Fibroblast of lung (primary cell): ENCODE results near the gene NLGN1. TPM values are rescaled to one million over a fixed set of nuclear protein-coding genes. Genes with fewer than 3 reads are reported as not detected.

ENCODE experiments used
- DNase-seq, 2 donors: peaks; one replicate each; pipeline versions ENCODE4 v3.0.0 to v3.0.0-alpha.2; 2010; ENCODE audit warnings: low read depth in 2 of 2
- H2AFZ ChIP-seq: 2 replicates; pipeline ENCODE4 v1.5.1; 2012; ENCODE audit warnings: low read length, control low read depth, inconsistent platforms
- H3K27ac ChIP-seq: 2 replicates; pipeline ENCODE4 v1.5.1; 2011; ENCODE audit warnings: low read length, control low read depth; ENCODE audit not compliant: insufficient read depth
- H3K27me3 ChIP-seq: 2 replicates; pipeline ENCODE4 v1.5.1; 2011; ENCODE audit warnings: mild to moderate bottlenecking, low read length; ENCODE audit not compliant: control insufficient read depth, insufficient read depth
- H3K36me3 ChIP-seq: 2 replicates; pipeline ENCODE4 v1.5.1; 2011; ENCODE audit warnings: low read length; ENCODE audit not compliant: control insufficient read depth, insufficient read depth
- H3K4me1 ChIP-seq: 2 replicates; pipeline ENCODE4 v1.5.1; 2011; ENCODE audit warnings: low read length; ENCODE audit not compliant: control insufficient read depth, insufficient read depth; ENCODE audit errors: extremely low read depth
- H3K4me2 ChIP-seq: 2 replicates; pipeline ENCODE4 v1.5.1; 2011; ENCODE audit warnings: low read length, control low read depth; ENCODE audit not compliant: insufficient read depth; ENCODE audit errors: extremely low read depth
- H3K4me3 ChIP-seq, 4 experiments: fragments of 200-600 bp in 1 of 4; sonication (generic) in 1 of 4; replicated peaks in 1 of 4; 2 replicates each; pipeline ENCODE4 v1.5.1; 2011 to 2016; ENCODE audit warnings: low read length in 4 of 4, low read depth in 3 of 4, mild to moderate bottlenecking in 3 of 4, control low read depth in 2 of 4, inconsistent platforms in 1 of 4, mixed read lengths in 1 of 4; ENCODE audit not compliant: insufficient read depth in 1 of 4; ENCODE audit errors: control extremely low read depth in 1 of 4
- H3K79me2 ChIP-seq: 2 replicates; pipeline ENCODE4 v1.5.1; 2012; ENCODE audit warnings: mild to moderate bottlenecking, low read length, inconsistent platforms; ENCODE audit not compliant: control insufficient read depth, insufficient read depth
- H3K9ac ChIP-seq: 2 replicates; pipeline ENCODE4 v1.5.1; 2011; ENCODE audit warnings: mild to moderate bottlenecking, low read length, control low read depth; ENCODE audit not compliant: insufficient read depth
- H3K9me3 ChIP-seq: 2 replicates; pipeline ENCODE4 v1.5.1; 2012; ENCODE audit warnings: low read depth, low read length; ENCODE audit not compliant: control insufficient read depth, insufficient read depth
- H4K20me1 ChIP-seq: 2 replicates; pipeline ENCODE4 v1.5.1; 2011; ENCODE audit warnings: low read length; ENCODE audit not compliant: control insufficient read depth, insufficient read depth; ENCODE audit errors: extremely low read depth
- EZH2 ChIP-seq: IDR thresholded peaks from 2 replicates; pipeline ENCODE4 v1.5.1; 2012; ENCODE audit warnings: low read length, control low read depth, mild to moderate bottlenecking; ENCODE audit errors: missing control alignments
- polyA plus RNA-seq, 2 donors: library from polyadenylated mRNA; depleted of rRNA in 1 of 2; stranded (reverse) in 1 of 2; unstranded in 1 of 2; fragments of >200 nt; gene quantifications; 2 replicates each; pipeline ENCODE4 v1.2.1, GENCODE V29; 2011 to 2012; ENCODE audit warnings: missing spikeins in 1 of 2
- total RNA-seq: library from RNA; depleted of rRNA; stranded (reverse); fragments of >200 nt; gene quantifications from 2 replicates; pipeline ENCODE4 v1.2.1, GENCODE V29; 2014
- TF ChIP-seq, protein P1 (sequence below), 2 donors: IDR thresholded peaks in 1 of 2; conservative IDR thresholded peaks in 1 of 2; 1 replicate in 1 of 2; 2 replicates in 1 of 2; pipeline ENCODE4 v1.5.1; 2011 to 2012; ENCODE audit warnings: low read length in 2 of 2, control low read depth in 1 of 2, inconsistent platforms in 1 of 2, low read depth in 1 of 2, mild to moderate bottlenecking in 1 of 2

Gene NLGN1
- total and polyA plus RNA-seq, 2 donors (not counting 1 experiment from before 2014, with no cell fraction given), result 0.61 to 2.1 TPM

DNA sequence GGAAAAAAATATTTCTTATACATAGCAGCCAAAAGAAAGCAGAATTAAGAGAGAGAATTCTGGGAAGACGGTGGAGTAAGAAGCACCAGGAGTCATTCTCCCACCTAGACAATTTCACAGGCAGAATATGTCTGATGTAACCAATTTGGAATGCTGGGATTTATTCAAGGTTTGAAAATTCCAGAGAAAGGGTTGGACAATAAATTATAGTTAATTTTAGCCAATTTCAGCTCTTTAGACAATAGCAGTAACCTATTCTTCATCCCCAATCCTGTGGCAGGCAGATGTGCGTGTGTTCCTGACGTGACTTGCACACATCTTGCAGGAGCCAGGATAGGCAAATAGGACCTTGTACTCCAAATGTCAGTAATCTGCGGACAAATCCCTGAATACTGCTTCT, 920.6 kb downstream of the NLGN1 start:
- TF ChIP-seq, protein P1, sequence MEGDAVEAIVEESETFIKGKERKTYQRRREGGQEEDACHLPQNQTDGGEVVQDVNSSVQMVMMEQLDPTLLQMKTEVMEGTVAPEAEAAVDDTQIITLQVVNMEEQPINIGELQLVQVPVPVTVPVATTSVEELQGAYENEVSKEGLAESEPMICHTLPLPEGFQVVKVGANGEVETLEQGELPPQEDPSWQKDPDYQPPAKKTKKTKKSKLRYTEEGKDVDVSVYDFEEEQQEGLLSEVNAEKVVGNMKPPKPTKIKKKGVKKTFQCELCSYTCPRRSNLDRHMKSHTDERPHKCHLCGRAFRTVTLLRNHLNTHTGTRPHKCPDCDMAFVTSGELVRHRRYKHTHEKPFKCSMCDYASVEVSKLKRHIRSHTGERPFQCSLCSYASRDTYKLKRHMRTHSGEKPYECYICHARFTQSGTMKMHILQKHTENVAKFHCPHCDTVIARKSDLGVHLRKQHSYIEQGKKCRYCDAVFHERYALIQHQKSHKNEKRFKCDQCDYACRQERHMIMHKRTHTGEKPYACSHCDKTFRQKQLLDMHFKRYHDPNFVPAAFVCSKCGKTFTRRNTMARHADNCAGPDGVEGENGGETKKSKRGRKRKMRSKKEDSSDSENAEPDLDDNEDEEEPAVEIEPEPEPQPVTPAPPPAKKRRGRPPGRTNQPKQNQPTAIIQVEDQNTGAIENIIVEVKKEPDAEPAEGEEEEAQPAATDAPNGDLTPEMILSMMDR (conservative IDR thresholded peaks at IDR 0.05 in 1 of 2, IDR thresholded peaks at IDR 0.05 in 1 of 2; ENCODE audit: low read depth in 1 of 2, low read length in 2 of 2), result no peak
- DNase-seq, result peak in 1 of 2 donors; percentile 28
- Histone ChIP-seq H3K9ac (no peak overlapping the region), H3K79me2 (no peaks in the 10 kb centered on the region), H3K27ac (no peak overlapping the region), H3K4me2 (no peak overlapping the region), H3K9me3 (no peaks in the 10 kb centered on the region), H4K20me1 (no peaks in the 10 kb centered on the region), H3K4me1 (no peaks in the 10 kb centered on the region), H3K4me3 (no peak overlapping the region), H3K27me3 (no peaks in the 10 kb centered on the region), H3K36me3 (no peaks in the 10 kb centered on the region), H2AFZ (no peak overlapping the region)

DNA sequence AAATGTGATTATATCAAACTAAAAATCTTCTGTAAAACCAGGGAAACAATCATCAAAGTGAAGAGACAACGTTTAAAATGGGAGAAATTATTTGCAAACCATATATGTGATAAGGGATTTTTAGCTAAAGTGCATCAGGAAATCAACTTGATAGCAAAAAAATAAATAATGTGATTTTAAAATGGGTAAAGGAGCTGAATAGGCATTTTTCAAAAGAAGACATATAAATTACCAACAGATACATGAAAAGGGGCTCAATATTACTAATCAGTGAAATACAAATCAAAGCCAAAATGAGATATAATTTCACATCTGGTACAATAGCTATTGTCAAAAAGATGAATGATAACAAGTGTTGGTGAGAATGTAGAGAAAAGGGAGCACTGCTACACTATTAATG, 924.0 kb downstream of the NLGN1 start:
- Histone ChIP-seq H3K4me1 (no peaks in the 10 kb centered on the region), H3K27me3 (no peaks in the 10 kb centered on the region), H3K9me3 (no peaks in the 10 kb centered on the region), H3K27ac (no peak overlapping the region), H3K4me3 (no peak overlapping the region), H2AFZ (no peak overlapping the region), H3K36me3 (no peaks in the 10 kb centered on the region), H3K9ac (no peak overlapping the region), H3K79me2 (no peaks in the 10 kb centered on the region), H3K4me2 (no peak overlapping the region), H4K20me1 (no peaks in the 10 kb centered on the region)
- TF ChIP-seq, protein P1 (conservative IDR thresholded peaks at IDR 0.05 in 1 of 2, IDR thresholded peaks at IDR 0.05 in 1 of 2; ENCODE audit: low read depth in 1 of 2, low read length in 2 of 2), result no peak
- no peak for TF ChIP-seq EZH2
- no peak for DNase-seq

DNA sequence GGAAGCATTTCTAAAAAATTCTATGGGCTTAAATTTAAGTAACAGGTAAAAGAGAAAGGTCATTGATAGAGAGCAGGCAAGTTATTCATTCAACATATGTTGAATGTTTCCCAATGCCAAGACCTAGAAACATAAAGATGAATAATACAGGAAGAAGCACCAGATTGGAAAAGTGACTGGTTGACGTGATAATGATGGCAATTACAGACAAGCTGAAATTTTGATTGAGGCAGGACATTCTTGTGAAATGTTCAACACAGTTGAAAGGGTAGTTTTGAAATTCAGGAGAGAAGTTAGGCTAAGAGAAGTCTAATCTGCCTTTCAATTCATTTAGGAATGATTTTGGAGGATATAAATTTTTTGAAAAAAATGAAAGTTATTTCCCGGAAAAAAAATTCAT, 925.2 kb downstream of the NLGN1 start:
- Histone ChIP-seq H3K9me3 (no peaks in the 10 kb centered on the region), H3K79me2 (no peaks in the 10 kb centered on the region), H3K27ac (no peak overlapping the region), H3K9ac (no peak overlapping the region), H4K20me1 (no peaks in the 10 kb centered on the region), H3K4me1 (no peaks in the 10 kb centered on the region), H2AFZ (no peak overlapping the region), H3K27me3 (no peaks in the 10 kb centered on the region), H3K4me3 (no peak overlapping the region), H3K36me3 (no peaks in the 10 kb centered on the region), H3K4me2 (no peak overlapping the region)
- no peak for DNase-seq
- TF ChIP-seq EZH2, result no peak
- TF ChIP-seq, protein P1 (conservative IDR thresholded peaks at IDR 0.05 in 1 of 2, IDR thresholded peaks at IDR 0.05 in 1 of 2; ENCODE audit: low read depth in 1 of 2, low read length in 2 of 2), result no peak
